ENCODE data around the gene ANKRD11. TPM values are rescaled to one million over a fixed set of nuclear protein-coding genes. Genes with fewer than 3 reads are reported as not detected.

ANKRD11 gene
- polyA plus RNA-seq, 1 donor (not counting 4 experiments of a cell fraction or from before 2014, with no cell fraction given), result 30.1 TPM

DNA sequence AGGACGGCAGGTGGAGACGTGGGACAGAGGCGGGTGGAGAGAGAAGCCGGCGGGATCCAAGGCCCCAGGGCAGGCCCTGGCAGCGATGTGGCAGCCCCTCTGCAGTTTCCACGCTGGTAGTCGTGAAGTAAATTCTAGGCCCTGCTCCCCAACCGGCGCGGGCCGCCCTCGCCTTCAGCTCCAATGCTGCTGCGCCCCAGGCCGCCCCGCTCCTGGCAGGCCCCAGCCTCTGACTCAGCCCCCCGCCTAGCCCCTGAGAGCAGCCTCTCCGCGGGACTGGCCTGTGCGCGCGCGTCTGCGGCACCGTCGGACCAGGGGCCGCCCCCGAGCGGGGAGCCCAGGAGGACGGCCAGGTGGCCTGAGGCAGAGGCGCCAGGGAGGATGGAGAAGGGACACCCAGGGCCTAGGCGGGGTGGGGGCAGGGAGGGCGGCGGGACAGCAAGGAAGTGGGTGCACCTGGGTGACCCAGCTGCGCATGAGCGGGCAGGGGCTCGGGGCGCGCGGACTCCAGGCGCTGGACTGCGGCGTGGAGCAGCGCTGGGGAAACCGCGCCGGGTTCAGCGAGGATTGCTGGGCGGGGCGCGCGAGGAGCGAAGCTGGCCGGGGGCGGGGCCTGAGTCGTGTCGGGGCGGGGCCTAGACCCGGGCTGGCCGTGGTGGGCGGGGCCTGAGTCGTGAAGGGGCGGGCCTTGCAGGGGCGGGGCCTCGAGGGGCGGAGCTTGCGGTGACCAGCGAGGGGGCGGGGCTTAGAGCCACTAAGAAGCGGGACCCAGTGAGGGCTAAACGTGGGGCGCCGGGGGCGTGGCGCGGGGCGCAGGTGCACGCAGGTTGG lies 243.2 kb downstream of the ANKRD11 start:
- no peak for TF ChIP-seq EZH2 (IDR thresholded peaks at IDR 0.05; ENCODE audit: low read length)
- TF ChIP-seq, protein P1, sequence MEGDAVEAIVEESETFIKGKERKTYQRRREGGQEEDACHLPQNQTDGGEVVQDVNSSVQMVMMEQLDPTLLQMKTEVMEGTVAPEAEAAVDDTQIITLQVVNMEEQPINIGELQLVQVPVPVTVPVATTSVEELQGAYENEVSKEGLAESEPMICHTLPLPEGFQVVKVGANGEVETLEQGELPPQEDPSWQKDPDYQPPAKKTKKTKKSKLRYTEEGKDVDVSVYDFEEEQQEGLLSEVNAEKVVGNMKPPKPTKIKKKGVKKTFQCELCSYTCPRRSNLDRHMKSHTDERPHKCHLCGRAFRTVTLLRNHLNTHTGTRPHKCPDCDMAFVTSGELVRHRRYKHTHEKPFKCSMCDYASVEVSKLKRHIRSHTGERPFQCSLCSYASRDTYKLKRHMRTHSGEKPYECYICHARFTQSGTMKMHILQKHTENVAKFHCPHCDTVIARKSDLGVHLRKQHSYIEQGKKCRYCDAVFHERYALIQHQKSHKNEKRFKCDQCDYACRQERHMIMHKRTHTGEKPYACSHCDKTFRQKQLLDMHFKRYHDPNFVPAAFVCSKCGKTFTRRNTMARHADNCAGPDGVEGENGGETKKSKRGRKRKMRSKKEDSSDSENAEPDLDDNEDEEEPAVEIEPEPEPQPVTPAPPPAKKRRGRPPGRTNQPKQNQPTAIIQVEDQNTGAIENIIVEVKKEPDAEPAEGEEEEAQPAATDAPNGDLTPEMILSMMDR (optimal IDR thresholded peaks at IDR 0.05 in 1 of 3, IDR thresholded peaks at IDR 0.05 in 1 of 3, conservative IDR thresholded peaks at IDR 0.05 in 1 of 3; ENCODE audit: extremely low read depth in 1 of 3, insufficient read depth in 2 of 3, low read length in 3 of 3), result no peak
- H3K4me2 ChIP-seq (ENCODE audit: control insufficient read depth, extremely low read depth, insufficient read depth, low read depth, low read length), result peak overlapping the region; percentile 74
- no peak overlapping the region for H3K27ac ChIP-seq (ENCODE audit: control insufficient read depth, insufficient read depth, low read length)
- peak overlapping the region; percentile 50 for H3K9ac ChIP-seq (ENCODE audit: control insufficient read depth, extremely low read depth, insufficient read depth, low read length)
- no peaks in the 10 kb centered on the region for H3K36me3 ChIP-seq (ENCODE audit: control insufficient read depth in 2 of 2, extremely low read depth in 1 of 2, insufficient read depth in 2 of 2, low read length in 2 of 2)
- peak overlapping the region; percentile 43 to 63 (median 47) for H3K4me3 ChIP-seq (ENCODE audit: control insufficient read depth in 2 of 3, extremely low read depth in 1 of 3, insufficient read depth in 2 of 3, low read depth in 1 of 3, low read length in 3 of 3)
- DNase-seq (ENCODE audit: low read depth, low spot score) (peak; percentile 59), FAIRE-seq (no peak)
- H3K4me1 ChIP-seq (ENCODE audit: control insufficient read depth, extremely low read depth, insufficient read depth, low read length), result no peaks in the 10 kb centered on the region
- H3K9me3 ChIP-seq (ENCODE audit: control insufficient read depth, low read depth, low read length), result no peaks in the 10 kb centered on the region
- no peaks in the 10 kb centered on the region for H3K9me1 ChIP-seq (ENCODE audit: control insufficient read depth, extremely low read depth, insufficient read depth, low read length)
- no peaks in the 10 kb centered on the region for H4K20me1 ChIP-seq (ENCODE audit: control insufficient read depth, extremely low read depth, insufficient read depth, low read length)
- H3K27me3 ChIP-seq (ENCODE audit: control insufficient read depth, extremely low read depth, insufficient read depth, low read length), result no peaks in the 10 kb centered on the region
- no peaks in the 10 kb centered on the region for H3K79me2 ChIP-seq (ENCODE audit: control insufficient read depth, insufficient read depth, low read length)
- H2AFZ ChIP-seq (ENCODE audit: control insufficient read depth, low read length), result peak overlapping the region; percentile 68
- dilution Hi-C loops (cut with MboI; ENCODE audit: extremely low pct_ligation_motif_present, low sequenced_read_pairs), result no loop called here

DNA sequence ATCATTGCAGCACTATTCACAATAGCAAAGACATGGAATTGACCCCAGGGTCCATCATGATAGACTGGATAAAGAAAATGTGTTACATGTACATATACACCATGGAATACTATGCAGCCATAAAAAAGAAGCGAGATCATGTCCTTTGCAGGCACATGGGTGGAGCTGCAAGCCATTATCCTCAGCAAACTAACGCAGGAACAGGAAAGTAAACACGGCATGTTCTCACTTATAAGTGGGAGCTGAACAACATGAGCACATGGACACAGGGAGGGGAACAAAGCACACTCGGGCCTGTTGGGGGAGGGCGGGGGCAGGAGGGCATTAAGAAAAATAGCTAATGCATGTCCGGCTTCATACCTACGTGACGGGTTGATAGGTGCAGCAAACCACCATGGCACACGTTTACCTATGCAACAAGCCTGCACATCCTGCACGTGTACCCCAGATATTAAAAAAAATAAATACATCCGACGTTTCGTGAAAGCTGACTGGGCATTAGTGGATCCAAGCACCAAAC lies 243.9 kb downstream of the ANKRD11 start:
- no peaks in the 10 kb centered on the region for H3K4me1 ChIP-seq (ENCODE audit: control insufficient read depth, extremely low read depth, insufficient read depth, low read length)
- dilution Hi-C loops (cut with MboI; ENCODE audit: extremely low pct_ligation_motif_present, low sequenced_read_pairs), result no loop called here
- H3K79me2 ChIP-seq (ENCODE audit: control insufficient read depth, insufficient read depth, low read length), result peaks cover 4% of the 10 kb centered on the region
- H3K9ac ChIP-seq (ENCODE audit: control insufficient read depth, extremely low read depth, insufficient read depth, low read length), result peak overlapping the region; percentile 50
- peak overlapping the region; percentile 68 for H2AFZ ChIP-seq (ENCODE audit: control insufficient read depth, low read length)
- no peaks in the 10 kb centered on the region for H3K9me3 ChIP-seq (ENCODE audit: control insufficient read depth, low read depth, low read length)
- H3K9me1 ChIP-seq (ENCODE audit: control insufficient read depth, extremely low read depth, insufficient read depth, low read length), result no peaks in the 10 kb centered on the region
- no peaks in the 10 kb centered on the region for H3K36me3 ChIP-seq (ENCODE audit: control insufficient read depth in 2 of 2, extremely low read depth in 1 of 2, insufficient read depth in 2 of 2, low read length in 2 of 2)
- FAIRE-seq (no peak), DNase-seq (ENCODE audit: low read depth, low spot score) (no peak)
- H3K4me3 ChIP-seq (ENCODE audit: control insufficient read depth in 2 of 3, extremely low read depth in 1 of 3, insufficient read depth in 2 of 3, low read depth in 1 of 3, low read length in 3 of 3), result peak overlapping the region; percentile 43 to 63 (median 47)
- H3K4me2 ChIP-seq (ENCODE audit: control insufficient read depth, extremely low read depth, insufficient read depth, low read depth, low read length), result peak overlapping the region; percentile 74
- H4K20me1 ChIP-seq (ENCODE audit: control insufficient read depth, extremely low read depth, insufficient read depth, low read length), result no peaks in the 10 kb centered on the region
- H3K27me3 ChIP-seq (ENCODE audit: control insufficient read depth, extremely low read depth, insufficient read depth, low read length), result no peaks in the 10 kb centered on the region
- no peak overlapping the region for H3K27ac ChIP-seq (ENCODE audit: control insufficient read depth, insufficient read depth, low read length)
- TF ChIP-seq, protein P1 (optimal IDR thresholded peaks at IDR 0.05 in 1 of 3, IDR thresholded peaks at IDR 0.05 in 1 of 3, conservative IDR thresholded peaks at IDR 0.05 in 1 of 3; ENCODE audit: extremely low read depth in 1 of 3, insufficient read depth in 2 of 3, low read length in 3 of 3), result no peak
- TF ChIP-seq EZH2 (IDR thresholded peaks at IDR 0.05; ENCODE audit: low read length), result no peak
